SK-N-SH (cell line): ENCODE data around the gene TMCO4. TPM values are rescaled to one million over a fixed set of nuclear protein-coding genes. Genes with fewer than 3 reads are reported as not detected.

Experiments
- CTCF ChIA-PET: fragments of 300-600, 350-600 bp; formaldehyde crosslinking; extraction: SDS; loops from one replicate; lab custom pipeline; 2021; lab: Yijun Ruan, JAX
- POLR2A ChIA-PET: fragments of 350-600 bp; sonication (Branson Sonifier 250); formaldehyde crosslinking; extraction: SDS; loops from one replicate; lab custom pipeline; 2020; ENCODE audit warnings: antibody characterized with exemption, inconsistent platforms; lab: Yijun Ruan, JAX
- DNase-seq: peaks from one replicate; pipeline ENCODE4 v3.0.0; 2012
- H2AFZ ChIP-seq: fragments of 200-600 bp; sonication (generic); 2 replicates; pipeline ENCODE4 v1.8.1; 2016; ENCODE audit warnings: antibody characterized with exemption, mild to moderate bottlenecking, low read depth
- H3F3A ChIP-seq: fragments of 200-600 bp; sonication (generic); replicated peaks from 2 replicates; pipeline ENCODE3; 2016; ENCODE audit warnings: antibody characterized with exemption, mild to moderate bottlenecking; ENCODE audit not compliant: insufficient read depth
- H3K27ac ChIP-seq, 2 experiments: fragments of 200-500 bp in 1 of 2; fragments of 200-600 bp in 1 of 2; sonication (Bioruptor generic) in 1 of 2; sonication (generic), shearing (Covaris generic) in 1 of 2; 2 replicates each; pipeline versions ENCODE4 v1.5.1 to v1.6.1; 2014 to 2016; ENCODE audit warnings: low read depth in 2 of 2, inconsistent platforms in 1 of 2, low read length in 1 of 2, mild to moderate bottlenecking in 1 of 2, mixed read lengths in 1 of 2
- H3K27me3 ChIP-seq: fragments of 200-600 bp; sonication (generic), shearing (Covaris generic); 2 replicates; pipeline ENCODE4 v1.6.1; 2016; ENCODE audit warnings: mixed run types; ENCODE audit not compliant: insufficient read depth
- H3K36me3 ChIP-seq, 2 experiments: fragments of 200-500 bp in 1 of 2; fragments of 200-600 bp in 1 of 2; sonication (Bioruptor generic) in 1 of 2; sonication (generic) in 1 of 2; replicated peaks in 1 of 2; 2 replicates each; pipeline versions ENCODE3 to v1.5.1; 2014 to 2016; ENCODE audit warnings: low read length in 1 of 2, mild to moderate bottlenecking in 1 of 2; ENCODE audit not compliant: insufficient read depth in 2 of 2, control insufficient read depth in 1 of 2
- H3K4me1 ChIP-seq, 2 experiments: fragments of 200-500 bp in 1 of 2; fragments of 200-600 bp in 1 of 2; sonication (Bioruptor generic) in 1 of 2; sonication (generic), shearing (Covaris generic) in 1 of 2; 2 replicates each; pipeline versions ENCODE4 v1.5.1 to v1.6.1; 2014 to 2016; ENCODE audit warnings: low read depth in 1 of 2, low read length in 1 of 2, mixed run types in 1 of 2; ENCODE audit not compliant: insufficient read depth in 2 of 2, control insufficient read depth in 1 of 2
- H3K4me2 ChIP-seq: fragments of 200-600 bp; sonication (generic), shearing (Covaris generic); 2 replicates; pipeline ENCODE4 v1.6.1; 2017; ENCODE audit warnings: mixed run types
- H3K4me3 ChIP-seq, 2 experiments: fragments of 200-500 bp in 1 of 2; fragments of 200-600 bp in 1 of 2; sonication (Bioruptor generic) in 1 of 2; sonication (generic), shearing (Covaris generic) in 1 of 2; 2 replicates each; pipeline versions ENCODE4 v1.5.1 to v1.8.1; 2014 to 2016; ENCODE audit warnings: low read depth in 2 of 2, inconsistent platforms in 1 of 2, low read length in 1 of 2, mild to moderate bottlenecking in 1 of 2, mixed read lengths in 1 of 2, moderate library complexity in 1 of 2
- H3K79me2 ChIP-seq: fragments of 200-600 bp; sonication (generic); 2 replicates; pipeline ENCODE4 v1.8.1; 2017; ENCODE audit warnings: mild to moderate bottlenecking; ENCODE audit not compliant: insufficient read depth
- H3K9ac ChIP-seq: fragments of 200-600 bp; sonication (generic); 2 replicates; pipeline ENCODE4 v1.6.1; 2017; ENCODE audit warnings: mixed run types
- H3K9me2 ChIP-seq: fragments of 200-600 bp; sonication (generic); 2 replicates; pipeline ENCODE4 v1.6.1; 2017; ENCODE audit warnings: mixed run types
- H3K9me3 ChIP-seq: fragments of 200-600 bp; sonication (generic); 2 replicates; pipeline ENCODE4 v1.6.1; 2017; ENCODE audit warnings: mixed run types, mild to moderate bottlenecking, moderate library complexity
- H4K20me1 ChIP-seq: fragments of 200-600 bp; sonication (generic); 2 replicates; pipeline ENCODE4 v1.6.1; 2017; ENCODE audit warnings: mild to moderate bottlenecking, mixed run types; ENCODE audit not compliant: insufficient read depth
- ELF1 ChIP-seq: IDR thresholded peaks from 2 replicates; pipeline ENCODE4 v1.4.0; 2012
- EP300 ChIP-seq, 2 experiments: IDR thresholded peaks; 2 replicates each; pipeline versions ENCODE4 v1.4.0 to v1.6.1; 2012; ENCODE audit warnings: borderline replicate concordance in 1 of 2, low read depth in 1 of 2, low read length in 1 of 2
- FOSL2 ChIP-seq: IDR thresholded peaks from 2 replicates; pipeline ENCODE4 v1.4.0; 2012; ENCODE audit warnings: low read depth, mild to moderate bottlenecking, moderate library complexity, borderline replicate concordance
- FOXJ3 ChIP-seq: sonication (generic); formaldehyde crosslinking; IDR thresholded peaks from 2 replicates; pipeline ENCODE4 v1.5.1; 2020; ENCODE audit warnings: mild to moderate bottlenecking, missing genetic modification reagents
- GABPA ChIP-seq: IDR thresholded peaks from 2 replicates; pipeline ENCODE4 v1.4.0; 2012; ENCODE audit warnings: low read depth, mild to moderate bottlenecking
- MEF2A ChIP-seq: IDR thresholded peaks from 2 replicates; pipeline ENCODE4 v1.4.0; 2012; ENCODE audit warnings: low read depth, borderline replicate concordance
- MXI1 ChIP-seq: IDR thresholded peaks from 2 replicates; pipeline ENCODE4 v1.6.1; 2012; ENCODE audit warnings: mild to moderate bottlenecking, low read depth, low read length, improper control_type of control experiment
- NFIC ChIP-seq: IDR thresholded peaks from 2 replicates; pipeline ENCODE4 v1.4.0; 2012; ENCODE audit warnings: borderline replicate concordance
- POLR2AphosphoS5 ChIP-seq: IDR thresholded peaks from 2 replicates; pipeline ENCODE4 v1.6.1; 2012; ENCODE audit warnings: low read depth, low read length
- RAD21 ChIP-seq: IDR thresholded peaks from 2 replicates; pipeline ENCODE4 v1.6.1; 2012; ENCODE audit warnings: mild to moderate bottlenecking, low read length
- RCOR1 ChIP-seq: fragments of 150-350 bp; IDR thresholded peaks from 2 replicates; pipeline ENCODE4 v1.6.1; 2017; ENCODE audit warnings: antibody characterized with exemption, low read length
- RFX5 ChIP-seq: IDR thresholded peaks from 2 replicates; pipeline ENCODE4 v1.6.1; 2012; ENCODE audit warnings: mild to moderate bottlenecking, improper control_type of control experiment, low read length
- RXRA ChIP-seq: IDR thresholded peaks from 2 replicates; pipeline ENCODE4 v1.4.0; 2012; ENCODE audit warnings: low read depth, mild to moderate bottlenecking, borderline replicate concordance
- SMC3 ChIP-seq: IDR thresholded peaks from 2 replicates; pipeline ENCODE4 v1.6.1; 2012; ENCODE audit warnings: low read depth, low read length, improper control_type of control experiment
- TEAD4 ChIP-seq: IDR thresholded peaks from 2 replicates; pipeline ENCODE4 v1.4.0; 2012; ENCODE audit warnings: mild to moderate bottlenecking, borderline replicate concordance; ENCODE audit not compliant: insufficient read depth
- YY1 ChIP-seq: IDR thresholded peaks from 2 replicates; pipeline ENCODE4 v1.4.0; 2012; ENCODE audit warnings: low read depth, mild to moderate bottlenecking
- WGBS: methylation state at CpG from one replicate; pipeline ENCODE4 v1.1.6; 2017; ENCODE audit warnings: low lambda C conversion rate; 5-methylcytosine and 5-hydroxymethylcytosine counted together
- polyA plus RNA-seq, 3 experiments: library from polyadenylated mRNA; depleted of rRNA; stranded (reverse); fragments of >200 nt; gene quantifications; 2 replicates each; pipeline ENCODE4 v1.2.3, GENCODE V29; 2012
- TF ChIP-seq, protein P1 (sequence below): fragments of 150-350 bp; IDR thresholded peaks from 2 replicates; pipeline ENCODE4 v1.6.1; 2017; ENCODE audit warnings: antibody characterized with exemption, low read length, low read depth, borderline replicate concordance
- TF ChIP-seq, protein P2 (sequence below): fragments of 150-350 bp; IDR thresholded peaks from 2 replicates; pipeline ENCODE4 v1.6.1; 2016; ENCODE audit warnings: mild to moderate bottlenecking, low read depth, low read length
- TF ChIP-seq, protein P3 (sequence below): fragments of 200-600 bp; sonication (generic); IDR thresholded peaks from 2 replicates; pipeline ENCODE4 v1.6.1; 2017; ENCODE audit warnings: antibody characterized with exemption, mild to moderate bottlenecking, moderate library complexity

The TMCO4 gene
- polyA plus RNA-seq, 1 of the 3 experiments (the other 2 are of a cell fraction), result 4.2 TPM

DNA sequence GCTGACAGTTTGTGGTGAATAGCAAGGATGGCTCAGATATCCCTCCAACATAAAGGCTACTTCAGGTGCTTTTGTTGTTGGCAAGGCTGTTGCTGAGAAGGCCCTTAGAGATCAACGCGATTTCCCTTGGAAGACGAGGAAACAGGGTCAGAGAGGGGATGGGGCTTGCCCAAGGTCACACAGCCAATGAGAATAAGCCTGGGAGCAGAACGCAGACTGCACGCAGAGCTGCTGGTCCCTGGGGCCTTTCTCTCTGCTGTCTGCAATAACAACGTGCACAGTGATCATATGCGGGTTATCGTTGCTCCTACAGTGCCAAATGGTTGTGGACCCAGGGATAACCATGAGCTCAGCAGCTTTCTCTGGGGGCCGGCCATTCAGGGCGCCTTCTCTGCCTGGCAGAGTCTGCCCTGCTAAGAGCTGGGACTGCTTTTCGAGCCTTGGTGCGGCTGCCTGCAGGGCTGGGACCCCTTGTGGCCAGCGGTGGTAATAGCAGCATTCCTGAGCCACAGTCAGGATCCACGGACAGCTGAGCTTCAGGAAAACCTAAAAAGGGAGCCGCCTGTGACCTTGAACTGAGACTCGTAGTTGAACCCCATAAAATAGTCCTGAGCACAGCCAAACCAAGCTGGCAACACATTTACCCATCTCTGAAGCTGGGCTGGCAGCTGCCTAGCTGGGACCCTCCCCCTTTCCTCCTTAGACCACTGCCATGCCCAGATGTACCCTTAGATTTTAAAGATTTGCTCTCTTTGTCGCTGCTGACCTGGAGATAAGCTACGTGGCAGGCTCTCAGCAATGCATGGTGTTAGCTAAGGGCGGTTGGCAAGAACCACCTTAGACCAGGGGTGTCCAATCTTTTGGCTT, 95.2 kb downstream of the TMCO4 start:
- Histone ChIP-seq H2AFZ (no peak overlapping the region), H3K9me3 (no peaks in the 10 kb centered on the region), H3F3A (no peaks in the 10 kb centered on the region), H3K36me3 (no peaks in the 10 kb centered on the region), H3K9ac (no peak overlapping the region), H3K27me3 (no peaks in the 10 kb centered on the region), H3K79me2 (no peaks in the 10 kb centered on the region), H4K20me1 (no peaks in the 10 kb centered on the region), H3K4me3 (peak overlapping the region in 1 of 2 experiments; percentile 24; a peak in 1 of 4 replicates), H3K9me2 (no peaks in the 10 kb centered on the region), H3K27ac (no peak overlapping the region), H3K4me1 (peaks cover 0 to 6% of the 10 kb centered on the region in 2 experiments; a peak in 1 of 4 replicates), H3K4me2 (no peak overlapping the region)
- ChIA-PET CTCF (interaction anchor here (0.6 to 17.6 kb wide), 32 partner anchors 9 to 528 kb away, joined by 3 to 553 read pairs (median 3); partner anchors contain the start of genes HTR6, OTUD3 and RNF186), POLR2A (interaction anchor here (1.3 kb wide), 1 partner anchor 42 kb away, joined by 7 read pairs; no protein-coding TSS in a partner anchor)
- WGBS, result 2% methylated on average over 7 of the region's 19 CpGs
- TF ChIP-seq EP300 (IDR thresholded peaks at IDR 0.05; ENCODE audit: borderline replicate concordance in 1 of 2, low read depth in 1 of 2, low read length in 1 of 2), result no peak
- no peak for TF ChIP-seq ELF1
- TF ChIP-seq, protein P1, sequence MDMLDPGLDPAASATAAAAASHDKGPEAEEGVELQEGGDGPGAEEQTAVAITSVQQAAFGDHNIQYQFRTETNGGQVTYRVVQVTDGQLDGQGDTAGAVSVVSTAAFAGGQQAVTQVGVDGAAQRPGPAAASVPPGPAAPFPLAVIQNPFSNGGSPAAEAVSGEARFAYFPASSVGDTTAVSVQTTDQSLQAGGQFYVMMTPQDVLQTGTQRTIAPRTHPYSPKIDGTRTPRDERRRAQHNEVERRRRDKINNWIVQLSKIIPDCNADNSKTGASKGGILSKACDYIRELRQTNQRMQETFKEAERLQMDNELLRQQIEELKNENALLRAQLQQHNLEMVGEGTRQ, result no peak
- TF ChIP-seq, protein P2, sequence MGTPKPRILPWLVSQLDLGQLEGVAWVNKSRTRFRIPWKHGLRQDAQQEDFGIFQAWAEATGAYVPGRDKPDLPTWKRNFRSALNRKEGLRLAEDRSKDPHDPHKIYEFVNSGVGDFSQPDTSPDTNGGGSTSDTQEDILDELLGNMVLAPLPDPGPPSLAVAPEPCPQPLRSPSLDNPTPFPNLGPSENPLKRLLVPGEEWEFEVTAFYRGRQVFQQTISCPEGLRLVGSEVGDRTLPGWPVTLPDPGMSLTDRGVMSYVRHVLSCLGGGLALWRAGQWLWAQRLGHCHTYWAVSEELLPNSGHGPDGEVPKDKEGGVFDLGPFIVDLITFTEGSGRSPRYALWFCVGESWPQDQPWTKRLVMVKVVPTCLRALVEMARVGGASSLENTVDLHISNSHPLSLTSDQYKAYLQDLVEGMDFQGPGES, result no peak
- TF ChIP-seq FOSL2, result no peak
- no peak for TF ChIP-seq FOXJ3 (CRISPR knock-in tag)
- TF ChIP-seq RCOR1, result 0 out of 2 replicates have a peak, but pooled peaks have one; percentile 30
- TF ChIP-seq TEAD4, result no peak
- TF ChIP-seq, protein P3, sequence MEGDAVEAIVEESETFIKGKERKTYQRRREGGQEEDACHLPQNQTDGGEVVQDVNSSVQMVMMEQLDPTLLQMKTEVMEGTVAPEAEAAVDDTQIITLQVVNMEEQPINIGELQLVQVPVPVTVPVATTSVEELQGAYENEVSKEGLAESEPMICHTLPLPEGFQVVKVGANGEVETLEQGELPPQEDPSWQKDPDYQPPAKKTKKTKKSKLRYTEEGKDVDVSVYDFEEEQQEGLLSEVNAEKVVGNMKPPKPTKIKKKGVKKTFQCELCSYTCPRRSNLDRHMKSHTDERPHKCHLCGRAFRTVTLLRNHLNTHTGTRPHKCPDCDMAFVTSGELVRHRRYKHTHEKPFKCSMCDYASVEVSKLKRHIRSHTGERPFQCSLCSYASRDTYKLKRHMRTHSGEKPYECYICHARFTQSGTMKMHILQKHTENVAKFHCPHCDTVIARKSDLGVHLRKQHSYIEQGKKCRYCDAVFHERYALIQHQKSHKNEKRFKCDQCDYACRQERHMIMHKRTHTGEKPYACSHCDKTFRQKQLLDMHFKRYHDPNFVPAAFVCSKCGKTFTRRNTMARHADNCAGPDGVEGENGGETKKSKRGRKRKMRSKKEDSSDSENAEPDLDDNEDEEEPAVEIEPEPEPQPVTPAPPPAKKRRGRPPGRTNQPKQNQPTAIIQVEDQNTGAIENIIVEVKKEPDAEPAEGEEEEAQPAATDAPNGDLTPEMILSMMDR, result peak; percentile 89
- TF ChIP-seq RXRA, result no peak
- no peak for TF ChIP-seq POLR2AphosphoS5
- TF ChIP-seq MXI1, result 0 out of 2 replicates have a peak, but pooled peaks have one; percentile 12
- no peak for TF ChIP-seq GABPA
- no peak for TF ChIP-seq YY1
- TF ChIP-seq RFX5, result no peak
- no peak for TF ChIP-seq MEF2A
- TF ChIP-seq NFIC, result no peak
- TF ChIP-seq RAD21, result peak; percentile 73
- peak; percentile 90 for TF ChIP-seq SMC3
- DNase-seq, result peak; percentile 84
